ENCODE results near the gene LCE3A.
"Not testable (repeated sequence)": the region's sequence is repeated elsewhere in the genome, so short reads cannot be mapped to it uniquely, and the experiment has no call there.

The LCE3A gene

GRCh38 chr1:152622803-152623202 lies at the start of gene LCE3A:
Gene LCE3A (minus strand): TSS chr1:152623103. CDS start chr1:152623103, 0 bp downstream.
- Histone ChIP-seq H3K9me2 (ENCODE audit: low read depth, low read length) (no peaks in the 10 kb centered on the region), H3K4me1 (ENCODE audit: insufficient read depth, low read length, severe bottlenecking) (no peaks in the 10 kb centered on the region), H3K9me3 (ENCODE audit: low read length) (no peaks in the 10 kb centered on the region), H3F3A (ENCODE audit: insufficient read depth, low read length) (no peaks in the 10 kb centered on the region), H3K9ac (ENCODE audit: low read length) (no peak within 1 kb of the TSS), H3K27ac (ENCODE audit: low read depth, low read length, poor library complexity, severe bottlenecking) (no peak within 1 kb of the TSS), H3K27me3 (ENCODE audit: insufficient read depth, low read length) (no peaks in the 10 kb centered on the region), H4K20me1 (ENCODE audit: insufficient read depth, low read length) (no peaks in the 10 kb centered on the region), H2AFZ (ENCODE audit: low read length) (no peak within 1 kb of the TSS), H3K4me3 (ENCODE audit: low read depth, low read length, poor library complexity, severe bottlenecking) (no peak within 1 kb of the TSS), H3K79me2 (ENCODE audit: insufficient read depth, low read length) (no peaks in the 10 kb centered on the region), H3K36me3 (ENCODE audit: insufficient read depth, low read length) (no peaks in the 10 kb centered on the region), H3K4me2 (ENCODE audit: low read length) (no peak within 1 kb of the TSS)
- no peak for TF ChIP-seq CTCF (IDR thresholded peaks at IDR 0.05; ENCODE audit: low read length)
- TF ChIP-seq EZH2 (IDR thresholded peaks at IDR 0.05; ENCODE audit: borderline replicate concordance, low read length), result no peak

- Histone ChIP-seq H3K9me3 (ENCODE audit: low read length) (no peaks in the 10 kb centered on the region), H3K27me3 (ENCODE audit: insufficient read depth, low read length) (no peaks in the 10 kb centered on the region), H3K27ac (ENCODE audit: low read depth, low read length, poor library complexity, severe bottlenecking) (no peak overlapping the region), H3K4me2 (ENCODE audit: low read length) (no peak overlapping the region), H4K20me1 (ENCODE audit: insufficient read depth, low read length) (no peaks in the 10 kb centered on the region), H3K9me2 (ENCODE audit: low read depth, low read length) (no peaks in the 10 kb centered on the region), H3K36me3 (ENCODE audit: insufficient read depth, low read length) (no peaks in the 10 kb centered on the region), H3K4me1 (ENCODE audit: insufficient read depth, low read length, severe bottlenecking) (no peaks in the 10 kb centered on the region), H3K79me2 (ENCODE audit: insufficient read depth, low read length) (no peaks in the 10 kb centered on the region), H3F3A (ENCODE audit: insufficient read depth, low read length) (no peaks in the 10 kb centered on the region), H3K9ac (ENCODE audit: low read length) (no peak overlapping the region), H2AFZ (ENCODE audit: low read length) (no peak overlapping the region), H3K4me3 (ENCODE audit: low read depth, low read length, poor library complexity, severe bottlenecking) (no peak overlapping the region)
- TF ChIP-seq CTCF (IDR thresholded peaks at IDR 0.05; ENCODE audit: low read length), result no peak
- TF ChIP-seq EZH2 (IDR thresholded peaks at IDR 0.05; ENCODE audit: borderline replicate concordance, low read length), result no peak
Measured at GRCh38 chr1:152667648-152668047, 44.7 kb upstream of the LCE3A start.

- H3K4me3 ChIP-seq (ENCODE audit: low read depth, low read length, poor library complexity, severe bottlenecking); H3K27ac ChIP-seq (ENCODE audit: low read depth, low read length, poor library complexity, severe bottlenecking); H3K9me2 ChIP-seq (ENCODE audit: low read depth, low read length); H3F3A ChIP-seq (ENCODE audit: insufficient read depth, low read length); H4K20me1 ChIP-seq (ENCODE audit: insufficient read depth, low read length); H3K27me3 ChIP-seq (ENCODE audit: insufficient read depth, low read length); H2AFZ ChIP-seq (ENCODE audit: low read length); H3K9ac ChIP-seq (ENCODE audit: low read length); H3K4me1 ChIP-seq (ENCODE audit: insufficient read depth, low read length, severe bottlenecking); H3K36me3 ChIP-seq (ENCODE audit: insufficient read depth, low read length); H3K4me2 ChIP-seq (ENCODE audit: low read length); H3K79me2 ChIP-seq (ENCODE audit: insufficient read depth, low read length); H3K9me3 ChIP-seq (ENCODE audit: low read length): not testable (repeated sequence)
Measured at GRCh38 chr1:152666171-152666570, 43.3 kb upstream of the LCE3A start.

GRCh38 chr1:152663098-152663497 lies 40.2 kb upstream of the LCE3A start, which contains the start of gene LCE2D:
Gene LCE2D (plus strand): TSS chr1:152663380. CDS start chr1:152664106, 726 bp downstream.
- H3K9me3 ChIP-seq (ENCODE audit: low read length), result no peaks in the 10 kb centered on the region
- H3K9ac ChIP-seq (ENCODE audit: low read length), result no peak within 1 kb of the TSS
- H3K4me1 ChIP-seq (ENCODE audit: insufficient read depth, low read length, severe bottlenecking), result no peaks in the 10 kb centered on the region
- TF ChIP-seq EZH2 (IDR thresholded peaks at IDR 0.05; ENCODE audit: borderline replicate concordance, low read length), result no peak
- TF ChIP-seq CTCF (IDR thresholded peaks at IDR 0.05; ENCODE audit: low read length), result no peak
- no peak within 1 kb of the TSS for H3K4me2 ChIP-seq (ENCODE audit: low read length)
- H3K79me2 ChIP-seq (ENCODE audit: insufficient read depth, low read length), result no peaks in the 10 kb centered on the region
- no peaks in the 10 kb centered on the region for H4K20me1 ChIP-seq (ENCODE audit: insufficient read depth, low read length)
- no peaks in the 10 kb centered on the region for H3F3A ChIP-seq (ENCODE audit: insufficient read depth, low read length)
- no peak within 1 kb of the TSS for H2AFZ ChIP-seq (ENCODE audit: low read length)
- no peaks in the 10 kb centered on the region for H3K36me3 ChIP-seq (ENCODE audit: insufficient read depth, low read length)
- no peaks in the 10 kb centered on the region for H3K9me2 ChIP-seq (ENCODE audit: low read depth, low read length)
- no peak within 1 kb of the TSS for H3K4me3 ChIP-seq (ENCODE audit: low read depth, low read length, poor library complexity, severe bottlenecking)
- no peaks in the 10 kb centered on the region for H3K27me3 ChIP-seq (ENCODE audit: insufficient read depth, low read length)
- no peak within 1 kb of the TSS for H3K27ac ChIP-seq (ENCODE audit: low read depth, low read length, poor library complexity, severe bottlenecking)

Data from OCI-LY1 (cell line).